CD8-positive, alpha-beta memory T cell (primary cell): Measurements from ENCODE around the gene MAML2. TPM values are rescaled to one million over a fixed set of nuclear protein-coding genes. Genes with fewer than 3 reads are reported as not detected.
A peak's percentile ranks its signal among the peaks of the same experiment; 100 is the strongest.

Source experiments
- CTCF ChIA-PET: fragments of 350-600 bp; sonication (Branson Sonifier 250); formaldehyde crosslinking; loops from one replicate; lab custom pipeline; 2021; ENCODE audit warnings: antibody characterized with exemption; lab: Charles Lee
- POLR2A ChIA-PET: fragments of 350-600 bp; sonication (Branson Sonifier 250); formaldehyde crosslinking; loops from one replicate; lab custom pipeline; 2021; ENCODE audit warnings: antibody characterized with exemption; lab: Charles Lee
- DNase-seq, 5 donors: peaks; one replicate each; pipeline versions ENCODE4 v3.0.0 to v3.0.0-alpha.2; 2020 to 2022; ENCODE audit warnings: mixed read lengths in 1 of 5
- H3K27ac ChIP-seq: one replicate; pipeline ENCODE4 v1.7.0; 2013; ENCODE audit warnings: low read depth, mild to moderate bottlenecking, low read length, moderate library complexity
- H3K27me3 ChIP-seq: 2 replicates; pipeline ENCODE4 v1.7.0; 2013; ENCODE audit warnings: low read length, mild to moderate bottlenecking; ENCODE audit not compliant: insufficient read depth, poor library complexity, severe bottlenecking
- H3K36me3 ChIP-seq: 2 replicates; pipeline ENCODE4 v1.7.0; 2013; ENCODE audit warnings: mild to moderate bottlenecking, low read length, moderate library complexity; ENCODE audit not compliant: insufficient read depth
- H3K4me1 ChIP-seq: 2 replicates; pipeline ENCODE4 v1.7.0; 2013; ENCODE audit warnings: mild to moderate bottlenecking, low read length, moderate library complexity; ENCODE audit not compliant: insufficient read depth
- H3K4me3 ChIP-seq: 2 replicates; pipeline ENCODE4 v1.7.0; 2013; ENCODE audit warnings: mild to moderate bottlenecking, low read length
- H3K9me3 ChIP-seq: 2 replicates; pipeline ENCODE4 v1.7.0; 2013; ENCODE audit warnings: mild to moderate bottlenecking, low read length
- H3K27ac Mint-ChIP-seq, 8 donors: one replicate each; pipeline ENCODE4 v1.8.0; 2020 to 2021; ENCODE audit warnings: mixed read lengths in 8 of 8, mild to moderate bottlenecking in 6 of 8, inconsistent platforms in 3 of 8, moderate library complexity in 3 of 8
- H3K27me3 Mint-ChIP-seq, 2 donors: one replicate each; pipeline ENCODE4 v1.8.0; 2020 to 2021; ENCODE audit warnings: mixed read lengths in 2 of 2, mild to moderate bottlenecking in 1 of 2, moderate library complexity in 1 of 2
- H3K36me3 Mint-ChIP-seq, 3 donors: one replicate each; pipeline ENCODE4 v1.8.0; 2020 to 2021; ENCODE audit warnings: mixed read lengths in 3 of 3, inconsistent platforms in 1 of 3, mild to moderate bottlenecking in 1 of 3
- H3K4me1 Mint-ChIP-seq, 3 donors: one replicate each; pipeline ENCODE4 v1.8.0; 2020 to 2021; ENCODE audit warnings: mixed read lengths in 3 of 3, inconsistent platforms in 1 of 3, mild to moderate bottlenecking in 1 of 3
- H3K4me3 Mint-ChIP-seq, 7 donors: one replicate each; pipeline ENCODE4 v1.8.0; 2020 to 2021; ENCODE audit warnings: mixed read lengths in 7 of 7, mild to moderate bottlenecking in 6 of 7, moderate library complexity in 4 of 7, inconsistent platforms in 2 of 7
- H3K9me3 Mint-ChIP-seq, 5 donors: one replicate each; pipeline ENCODE4 v1.8.0; 2020 to 2022; ENCODE audit warnings: mixed read lengths in 5 of 5, mild to moderate bottlenecking in 3 of 5, moderate library complexity in 2 of 5, inconsistent platforms in 1 of 5
- polyA plus RNA-seq: library from polyadenylated mRNA; unstranded; fragments of 300-500 nt; fragmentation: Illumina TruSeq; gene quantifications from one replicate; pipeline ENCODE4 v1.2.3, GENCODE V29; 2021
- total RNA-seq, 2 experiments: library from RNA; stranded (reverse); gene quantifications; one replicate each; pipeline ENCODE4 v1.2.3, GENCODE V29; 2021

MAML2 gene
- total and polyA plus RNA-seq, 3 experiments from 2014 or later = 11.1 to 15.9 (median 15.6) TPM

DNA sequence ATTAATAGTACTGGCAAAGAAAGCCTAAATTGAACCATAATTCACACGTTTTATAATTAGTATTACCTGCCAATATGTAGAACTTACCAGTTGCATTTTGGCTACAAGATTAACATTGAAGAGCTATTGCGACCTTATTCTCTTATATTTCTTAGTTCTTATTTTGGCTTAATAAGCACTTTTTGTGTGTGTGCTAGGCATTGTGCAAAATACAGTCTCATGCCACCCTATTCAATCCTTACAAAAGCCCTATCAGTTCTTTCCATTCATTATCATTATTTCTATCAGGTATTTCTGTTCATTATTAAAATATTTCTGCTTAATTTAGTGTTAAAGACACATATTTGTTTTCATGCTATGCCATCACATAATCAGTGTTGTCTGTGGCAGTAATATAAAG is 41.2 kb downstream of the MAML2 start:
- Mint-ChIP-seq H3K36me3 (peaks cover 2 to 20% (median 5%) of the 10 kb centered on the region in 3 donors), H3K27ac (peak overlapping the region in 1 of 8 donors; percentile 39), H3K27me3 (no peaks in the 10 kb centered on the region), H3K9me3 (no peaks in the 10 kb centered on the region), H3K4me1 (peaks cover 43 to 73% (median 70%) of the 10 kb centered on the region in 3 donors), H3K4me3 (no peak overlapping the region)
- Histone ChIP-seq H3K9me3 (no peaks in the 10 kb centered on the region), H3K36me3 (peaks cover 4% of the 10 kb centered on the region), H3K27me3 (no peaks in the 10 kb centered on the region), H3K4me1 (peaks cover 39% of the 10 kb centered on the region), H3K4me3 (no peak overlapping the region), H3K27ac (no peak overlapping the region)
- no peak for DNase-seq
- ChIA-PET CTCF (no interaction called here), POLR2A (no interaction called here)

DNA sequence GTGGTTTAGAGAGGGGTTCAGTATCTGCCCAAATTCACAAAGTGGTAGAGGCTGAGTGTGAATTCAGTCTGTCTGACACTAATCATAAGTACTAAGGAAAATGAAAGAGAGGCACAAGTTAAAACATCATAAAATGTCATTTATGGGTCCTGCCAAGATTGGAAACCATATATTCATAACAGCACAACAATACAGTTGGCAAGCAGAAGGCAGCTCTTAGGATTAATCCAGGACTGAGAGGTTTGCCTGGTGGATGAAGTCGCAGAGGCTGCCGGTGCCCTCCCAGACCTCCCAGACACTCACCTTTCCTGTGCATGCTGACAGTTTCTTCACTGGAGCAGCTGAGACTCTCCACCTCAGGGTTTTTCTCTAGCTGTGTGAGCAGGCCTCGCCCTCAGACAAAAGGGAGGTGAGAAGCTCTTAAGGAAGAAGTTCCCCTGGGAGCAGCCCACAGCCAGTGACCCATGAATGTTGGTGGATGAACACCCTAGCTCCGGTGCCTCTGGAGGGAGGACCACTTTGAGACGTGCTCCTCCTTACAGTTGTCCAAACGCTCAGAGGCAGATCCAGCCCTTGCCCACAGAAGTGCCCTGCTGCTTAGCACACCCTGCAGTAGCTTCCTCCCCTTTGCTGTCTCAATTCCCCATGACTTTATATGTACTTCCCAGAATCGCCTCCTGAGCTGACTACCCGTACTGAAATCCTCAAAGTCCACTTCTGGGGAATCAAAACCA is 43.7 kb downstream of the MAML2 start:
- H3K4me1 ChIP-seq = peaks cover 45% of the 10 kb centered on the region
- peak overlapping the region in 6 of 8 donors; percentile 20 to 80 (median 48) for H3K27ac Mint-ChIP-seq
- H3K27ac ChIP-seq = no peak overlapping the region
- ChIA-PET POLR2A (no interaction called here), CTCF (interaction anchor here (0.8 to 1.5 kb wide), 4 partner anchors 12 to 44 kb away, joined by 3 to 5 read pairs (median 4); partner anchors contain the start of gene MAML2)
- H3K9me3 Mint-ChIP-seq = no peaks in the 10 kb centered on the region
- peaks cover 4% of the 10 kb centered on the region for H3K36me3 ChIP-seq
- H3K9me3 ChIP-seq = no peaks in the 10 kb centered on the region
- H3K27me3 ChIP-seq = no peaks in the 10 kb centered on the region
- no peak for DNase-seq
- H3K4me3 ChIP-seq = no peak overlapping the region
- no peaks in the 10 kb centered on the region for H3K27me3 Mint-ChIP-seq
- peaks cover 57 to 79% (median 74%) of the 10 kb centered on the region in 3 donors for H3K4me1 Mint-ChIP-seq
- H3K4me3 Mint-ChIP-seq = no peak overlapping the region
- H3K36me3 Mint-ChIP-seq = peaks cover 2 to 19% (median 5%) of the 10 kb centered on the region in 3 donors

DNA sequence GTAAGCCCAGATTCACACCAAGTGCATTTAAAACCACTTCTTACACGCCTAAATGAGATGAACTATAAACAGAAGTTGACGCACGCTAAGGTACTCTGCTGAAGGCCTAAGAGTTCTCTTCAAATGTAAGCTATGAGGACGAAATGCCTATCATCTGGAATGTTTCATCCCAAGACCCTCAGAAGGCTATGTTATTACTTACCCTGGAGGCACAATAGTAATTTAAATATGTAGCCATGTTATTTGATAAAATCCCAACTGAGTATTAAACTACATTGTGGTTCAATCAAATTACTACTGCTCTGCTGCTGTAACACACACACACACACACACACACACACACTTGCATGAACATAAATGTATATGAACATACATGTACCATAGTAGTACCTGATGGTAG is 47.6 kb downstream of the MAML2 start:
- Histone ChIP-seq H3K36me3 (peaks cover 4% of the 10 kb centered on the region), H3K4me3 (no peak overlapping the region), H3K27ac (no peak overlapping the region), H3K9me3 (no peaks in the 10 kb centered on the region), H3K27me3 (no peaks in the 10 kb centered on the region), H3K4me1 (peaks cover 53% of the 10 kb centered on the region)
- Mint-ChIP-seq H3K27me3 (no peaks in the 10 kb centered on the region), H3K4me3 (no peak overlapping the region), H3K4me1 (peaks cover 60 to 82% (median 78%) of the 10 kb centered on the region in 3 donors), H3K9me3 (no peaks in the 10 kb centered on the region), H3K36me3 (peaks cover 2 to 23% (median 7%) of the 10 kb centered on the region in 3 donors), H3K27ac (peak overlapping the region in 1 of 8 donors; percentile 54)
- POLR2A ChIA-PET = interaction anchor here (0.9 kb wide), 1 partner anchor 46 kb away, joined by 5 read pairs; no protein-coding TSS in a partner anchor
- no peak for DNase-seq
- CTCF ChIA-PET = interaction anchor here (1.2 kb wide), 1 partner anchor 48 kb away, joined by 3 read pairs; the partner anchor contains the start of gene MAML2

DNA sequence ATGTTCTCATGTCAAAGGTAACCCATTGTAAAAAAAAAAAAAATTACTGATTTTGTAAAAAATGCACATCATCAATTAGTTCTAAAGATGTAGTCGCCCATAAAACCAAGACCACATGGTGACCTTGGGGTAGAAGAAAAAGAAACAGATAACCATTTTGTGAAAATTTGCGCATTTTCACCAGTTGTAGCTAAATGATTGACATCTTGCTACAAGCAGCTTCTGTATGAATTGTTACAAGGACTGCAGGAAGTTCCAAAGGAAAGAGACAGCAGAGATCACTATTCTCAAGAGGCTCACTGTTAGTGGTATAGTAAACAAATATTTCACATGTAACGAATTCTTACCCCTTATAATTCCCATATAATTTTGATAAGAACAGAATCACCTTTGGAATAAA is 48.7 kb downstream of the MAML2 start:
- H3K4me3 Mint-ChIP-seq = peak overlapping the region in 3 of 7 donors; percentile 25 to 62 (median 33)
- H3K4me3 ChIP-seq = no peak overlapping the region
- H3K27ac ChIP-seq = no peak overlapping the region
- H3K4me1 ChIP-seq = peaks cover 53% of the 10 kb centered on the region
- H3K4me1 Mint-ChIP-seq = peaks cover 51 to 81% (median 79%) of the 10 kb centered on the region in 3 donors
- no peaks in the 10 kb centered on the region for H3K9me3 ChIP-seq
- H3K27me3 ChIP-seq = no peaks in the 10 kb centered on the region
- H3K27ac Mint-ChIP-seq = peak overlapping the region in 3 of 8 donors; percentile 5 to 18 (median 10)
- peaks cover 2 to 16% (median 7%) of the 10 kb centered on the region in 3 donors for H3K36me3 Mint-ChIP-seq
- POLR2A ChIA-PET = no interaction called here
- no peak for DNase-seq
- no peaks in the 10 kb centered on the region for H3K36me3 ChIP-seq
- H3K27me3 Mint-ChIP-seq = no peaks in the 10 kb centered on the region
- H3K9me3 Mint-ChIP-seq = no peaks in the 10 kb centered on the region
- CTCF ChIA-PET = interaction anchor here (1.0 to 1.2 kb wide), 2 partner anchors 15 to 47 kb away, joined by 3 to 5 read pairs; no protein-coding TSS in a partner anchor

DNA sequence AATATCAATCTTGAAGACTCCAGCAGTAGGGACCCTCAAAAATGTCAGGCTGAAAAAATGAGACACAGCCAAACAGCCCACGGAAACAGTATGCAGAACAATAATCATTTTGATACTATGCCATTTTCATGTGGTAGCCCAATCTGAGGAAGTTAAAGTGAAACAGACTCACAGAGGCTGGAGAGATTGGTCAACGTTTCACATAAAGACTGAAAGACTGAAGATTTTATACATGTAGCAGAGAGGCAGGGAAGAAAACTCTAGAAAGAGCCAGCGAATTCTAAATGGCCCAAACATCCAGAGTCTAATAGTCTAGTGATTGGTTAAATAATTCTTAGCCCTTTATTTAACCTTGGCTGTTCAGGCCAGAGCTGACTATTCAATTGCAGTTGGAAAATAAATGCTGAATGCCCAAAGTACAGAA is 49.4 kb downstream of the MAML2 start:
- no peak for DNase-seq
- no peaks in the 10 kb centered on the region for H3K27me3 Mint-ChIP-seq
- no peaks in the 10 kb centered on the region for H3K36me3 ChIP-seq
- H3K4me3 ChIP-seq = no peak overlapping the region
- H3K4me3 Mint-ChIP-seq = peak overlapping the region in 6 of 7 donors; percentile 5 to 56 (median 47)
- H3K9me3 ChIP-seq = no peaks in the 10 kb centered on the region
- peak overlapping the region in 6 of 8 donors; percentile 8 to 88 (median 46) for H3K27ac Mint-ChIP-seq
- no peaks in the 10 kb centered on the region for H3K9me3 Mint-ChIP-seq
- H3K36me3 Mint-ChIP-seq = peaks cover 2 to 14% (median 5%) of the 10 kb centered on the region in 3 donors
- ChIA-PET POLR2A (no interaction called here), CTCF (interaction anchor here (1.0 to 1.2 kb wide), 2 partner anchors 15 to 48 kb away, joined by 3 to 5 read pairs; no protein-coding TSS in a partner anchor)
- H3K27ac ChIP-seq = no peak overlapping the region
- peaks cover 59% of the 10 kb centered on the region for H3K4me1 ChIP-seq
- H3K27me3 ChIP-seq = no peaks in the 10 kb centered on the region
- peaks cover 53 to 83% (median 80%) of the 10 kb centered on the region in 3 donors for H3K4me1 Mint-ChIP-seq

DNA sequence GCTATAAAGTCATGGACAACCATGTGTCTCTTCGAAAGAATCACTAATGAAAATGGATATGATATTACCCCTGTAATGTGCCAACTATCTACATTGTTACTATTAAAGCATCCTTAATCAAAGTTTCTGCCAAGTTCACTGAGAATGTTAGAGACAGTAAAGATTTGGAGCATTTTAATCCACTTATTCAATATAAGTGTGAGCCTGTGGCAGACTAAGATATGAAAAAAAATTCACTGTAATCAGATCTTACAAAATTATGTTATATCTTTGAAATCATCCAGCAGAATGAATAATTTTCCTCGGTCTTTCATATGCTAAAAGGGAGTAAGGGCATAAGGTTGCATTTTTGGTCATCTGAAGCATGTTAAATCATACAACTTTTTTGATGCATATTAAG is 49.9 kb downstream of the MAML2 start:
- peaks cover 50 to 81% (median 78%) of the 10 kb centered on the region in 3 donors for H3K4me1 Mint-ChIP-seq
- no peaks in the 10 kb centered on the region for H3K36me3 ChIP-seq
- H3K4me3 Mint-ChIP-seq = peak overlapping the region in 6 of 7 donors; percentile 5 to 56 (median 47)
- POLR2A ChIA-PET = no interaction called here
- H3K4me1 ChIP-seq = peaks cover 56% of the 10 kb centered on the region
- no peaks in the 10 kb centered on the region for H3K27me3 ChIP-seq
- no peaks in the 10 kb centered on the region for H3K9me3 ChIP-seq
- peak overlapping the region in 2 of 8 donors; percentile 8 to 49 for H3K27ac Mint-ChIP-seq
- CTCF ChIA-PET = interaction anchor here (1.2 kb wide), 1 partner anchor 49 kb away, joined by 5 read pairs; no protein-coding TSS in a partner anchor
- no peaks in the 10 kb centered on the region for H3K27me3 Mint-ChIP-seq
- H3K4me3 ChIP-seq = no peak overlapping the region
- DNase-seq = no peak
- no peak overlapping the region for H3K27ac ChIP-seq
- peaks cover 2 to 12% (median 5%) of the 10 kb centered on the region in 3 donors for H3K36me3 Mint-ChIP-seq
- no peaks in the 10 kb centered on the region for H3K9me3 Mint-ChIP-seq

DNA sequence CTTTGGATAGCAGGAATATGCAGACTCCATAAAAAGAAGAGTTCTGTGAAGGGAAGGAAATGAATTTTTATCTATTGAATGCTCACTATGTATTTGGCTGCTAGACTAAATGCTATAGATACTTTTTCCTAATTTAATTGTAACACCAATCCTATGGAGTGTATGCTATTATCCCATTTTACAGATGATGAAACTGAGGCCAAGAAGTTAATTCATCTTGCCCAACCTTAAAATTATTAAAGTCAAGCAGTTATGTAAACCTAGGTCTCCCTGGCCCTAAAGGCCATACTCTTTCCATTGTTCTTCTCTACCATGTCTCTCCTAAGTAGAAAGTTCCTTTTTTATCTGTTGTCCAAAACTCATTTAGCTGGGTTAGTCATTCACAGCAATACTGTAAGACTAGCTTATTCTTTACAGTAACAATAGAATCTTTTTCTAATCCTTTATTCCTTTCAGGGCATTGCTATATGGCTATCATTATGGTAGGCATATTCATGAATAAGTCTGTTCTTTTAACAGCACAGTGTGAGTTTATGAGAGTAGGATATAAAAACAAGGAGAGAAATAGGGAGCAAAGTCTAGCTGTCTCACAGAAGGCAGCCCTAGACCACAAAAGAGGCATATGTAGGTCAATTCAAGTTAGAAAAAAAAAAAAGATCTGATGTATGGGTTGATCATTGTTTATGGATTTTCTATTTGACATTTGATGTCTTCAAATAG is 50.5 kb downstream of the MAML2 start:
- Histone ChIP-seq H3K27me3 (no peaks in the 10 kb centered on the region), H3K4me1 (peaks cover 54% of the 10 kb centered on the region), H3K4me3 (no peak overlapping the region), H3K27ac (no peak overlapping the region), H3K36me3 (no peaks in the 10 kb centered on the region), H3K9me3 (no peaks in the 10 kb centered on the region)
- POLR2A ChIA-PET = interaction anchor here (0.7 kb wide), 1 partner anchor 138 kb away, joined by 5 read pairs; no protein-coding TSS in a partner anchor
- H3K4me3 Mint-ChIP-seq = peak overlapping the region in 1 of 7 donors; percentile 0
- no peaks in the 10 kb centered on the region for H3K27me3 Mint-ChIP-seq
- H3K36me3 Mint-ChIP-seq = peaks cover 2 to 12% (median 6%) of the 10 kb centered on the region in 3 donors
- peak overlapping the region in 2 of 8 donors; percentile 27 to 32 for H3K27ac Mint-ChIP-seq
- CTCF ChIA-PET = interaction anchor here (0.7 kb wide), 1 partner anchor 13 kb away, joined by 3 read pairs; no protein-coding TSS in a partner anchor
- H3K4me1 Mint-ChIP-seq = peaks cover 52 to 82% (median 80%) of the 10 kb centered on the region in 3 donors
- DNase-seq = no peak
- H3K9me3 Mint-ChIP-seq = no peaks in the 10 kb centered on the region
